Lower leg skin (tissue), 4 donors: Measurements from ENCODE around the gene FLT1. TPM values are rescaled to one million over a fixed set of nuclear protein-coding genes. Genes with fewer than 3 reads are reported as not detected.

ENCODE experiments used
- DNase-seq, 2 donors: peaks; one replicate each; pipeline ENCODE4 v3.0.0-alpha.2; 2019; ENCODE audit warnings: low spot score in 2 of 2
- H3K4me3 ChIP-seq: fragments of 200-600 bp; sonication (generic); 2 replicates; pipeline ENCODE4 v1.5.1; 2017; ENCODE audit warnings: mild to moderate bottlenecking, low read depth; ENCODE audit not compliant: poor library complexity, severe bottlenecking
- POLR2A ChIP-seq, 2 donors: fragments of 450-650 bp; IDR thresholded peaks; one replicate each; pipeline ENCODE4 v1.6.1; 2016 to 2017; ENCODE audit warnings: antibody characterized with exemption in 2 of 2, mild to moderate bottlenecking in 1 of 2, moderate library complexity in 1 of 2
- WGBS, 2 donors: methylation state at CpG; one replicate each; pipeline ENCODE4 v1.1.5; 2018; 5-methylcytosine and 5-hydroxymethylcytosine counted together
- intact Hi-C: fragments of 100-400 bp; cut with DNase I; formaldehyde crosslinking; loops from one replicate; pipeline ENCODE4 v1.15.0; 2023; ENCODE audit warnings: low total_unique reads
- total RNA-seq, 4 donors: library from RNA; depleted of rRNA; stranded (reverse); fragments of >200 nt; gene quantifications; one replicate each; pipeline ENCODE4 v1.1.0, GENCODE V29; 2016
- TF ChIP-seq, protein P1 (sequence below), 3 donors: fragments of 450-650 bp; IDR thresholded peaks; one replicate each; pipeline ENCODE4 v1.5.1; 2016; ENCODE audit warnings: antibody characterized with exemption in 3 of 3, mild to moderate bottlenecking in 3 of 3, moderate library complexity in 2 of 3

FLT1 gene
- total RNA-seq, 4 donors from 2014 or later: 5.3 to 16.3 (median 9.7) TPM

DNA sequence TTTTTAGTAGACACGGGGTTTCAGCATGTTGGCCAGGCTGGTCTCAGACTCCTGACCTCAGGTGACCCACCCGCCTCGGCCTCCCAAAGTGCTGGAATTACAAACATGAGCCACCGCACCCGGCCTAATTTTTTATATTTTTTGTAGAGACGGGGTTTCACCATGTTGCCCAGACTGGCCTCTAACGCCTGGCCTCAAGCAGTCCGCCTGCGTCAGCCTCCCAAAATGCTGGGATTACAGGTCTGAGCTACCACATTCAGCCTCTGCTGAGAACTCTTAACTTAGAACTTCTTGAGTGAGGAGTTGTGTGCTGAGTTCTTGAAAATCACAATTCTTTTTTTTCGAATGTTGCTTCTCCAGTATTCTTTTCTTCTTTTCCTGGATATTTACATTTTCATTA is 244.4 kb downstream of the FLT1 start:
- DNase-seq: no peak
- no peak overlapping the region for H3K4me3 ChIP-seq
- intact Hi-C loops: no loop called here
- WGBS, 2 donors: 84 to 90% methylated on average over 10 of the region's 10 CpGs
- TF ChIP-seq POLR2A (IDR thresholded peaks at IDR 0.05): no peak
- TF ChIP-seq, protein P1, sequence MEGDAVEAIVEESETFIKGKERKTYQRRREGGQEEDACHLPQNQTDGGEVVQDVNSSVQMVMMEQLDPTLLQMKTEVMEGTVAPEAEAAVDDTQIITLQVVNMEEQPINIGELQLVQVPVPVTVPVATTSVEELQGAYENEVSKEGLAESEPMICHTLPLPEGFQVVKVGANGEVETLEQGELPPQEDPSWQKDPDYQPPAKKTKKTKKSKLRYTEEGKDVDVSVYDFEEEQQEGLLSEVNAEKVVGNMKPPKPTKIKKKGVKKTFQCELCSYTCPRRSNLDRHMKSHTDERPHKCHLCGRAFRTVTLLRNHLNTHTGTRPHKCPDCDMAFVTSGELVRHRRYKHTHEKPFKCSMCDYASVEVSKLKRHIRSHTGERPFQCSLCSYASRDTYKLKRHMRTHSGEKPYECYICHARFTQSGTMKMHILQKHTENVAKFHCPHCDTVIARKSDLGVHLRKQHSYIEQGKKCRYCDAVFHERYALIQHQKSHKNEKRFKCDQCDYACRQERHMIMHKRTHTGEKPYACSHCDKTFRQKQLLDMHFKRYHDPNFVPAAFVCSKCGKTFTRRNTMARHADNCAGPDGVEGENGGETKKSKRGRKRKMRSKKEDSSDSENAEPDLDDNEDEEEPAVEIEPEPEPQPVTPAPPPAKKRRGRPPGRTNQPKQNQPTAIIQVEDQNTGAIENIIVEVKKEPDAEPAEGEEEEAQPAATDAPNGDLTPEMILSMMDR (IDR thresholded peaks at IDR 0.05): no peak

Other genes with a start within 250 kb of the FLT1 start
- 10 to 100 TPM; 23.8 to 43.4 (median 40.3) TPM for gene POMP, start 164.0 kb upstream of the FLT1 start, total RNA-seq
- 10 to 100 TPM in 2 of 4 donors, 1 to 10 TPM in 2; 5.4 to 16.5 (median 9.3) TPM for gene SLC46A3, start 223.8 kb upstream of the FLT1 start, total RNA-seq